WTC11 (cell line): ENCODE results near the gene GSN. TPM values are rescaled to one million over a fixed set of nuclear protein-coding genes. Genes with fewer than 3 reads are reported as not detected.

Experiments used
- ATAC-seq: fragments of 200-7000 bp; cut with Tn5 transposase; 2 replicates; pipeline ENCODE4 v1.10.0; 2021; ENCODE audit warnings: mild to moderate bottlenecking, moderate library complexity
- CTCF ChIA-PET: fragments of 300-600 bp; sonication (Branson Sonifier 250); formaldehyde crosslinking; loops from one replicate; lab custom pipeline; 2021; ENCODE audit warnings: antibody characterized with exemption; lab: Charles Lee
- POLR2A ChIA-PET: fragments of 350-600 bp; sonication (Branson Sonifier 250); formaldehyde crosslinking; loops from one replicate; lab custom pipeline; 2021; ENCODE audit warnings: antibody characterized with exemption; lab: Charles Lee
- DNase-seq: peaks from one replicate; pipeline ENCODE4 v3.0.0; 2021; ENCODE audit warnings: low spot score
- H3K27ac Mint-ChIP-seq: 2 replicates; pipeline ENCODE4 v1.8.0; 2021; ENCODE audit warnings: mixed read lengths
- H3K27me3 Mint-ChIP-seq: 2 replicates; pipeline ENCODE4 v1.8.0; 2021; ENCODE audit warnings: low read depth, mild to moderate bottlenecking, moderate library complexity, mixed read lengths
- H3K36me3 Mint-ChIP-seq: 2 replicates; pipeline ENCODE4 v1.8.0; 2021; ENCODE audit warnings: mixed read lengths
- H3K4me1 Mint-ChIP-seq: 2 replicates; pipeline ENCODE4 v1.8.0; 2022; ENCODE audit warnings: mixed read lengths
- H3K4me3 Mint-ChIP-seq: 2 replicates; pipeline ENCODE4 v1.8.0; 2021; ENCODE audit warnings: mild to moderate bottlenecking, moderate library complexity, mixed read lengths
- H3K9me3 Mint-ChIP-seq: 2 replicates; pipeline ENCODE4 v1.8.0; 2021; ENCODE audit warnings: mixed read lengths
- FOXP4 ChIP-seq: sonication (generic); formaldehyde crosslinking; IDR thresholded peaks from 2 replicates; pipeline ENCODE4 v1.8.0; 2022; ENCODE audit warnings: mild to moderate bottlenecking, missing genetic modification reagents
- HMGXB4 ChIP-seq: sonication (generic); formaldehyde crosslinking; IDR thresholded peaks from 2 replicates; pipeline ENCODE4 v1.8.1; 2023; ENCODE audit warnings: mild to moderate bottlenecking, moderate library complexity, missing genetic modification reagents
- MAX ChIP-seq: sonication (generic); formaldehyde crosslinking; IDR thresholded peaks from 2 replicates; pipeline ENCODE4 v1.8.0; 2022; ENCODE audit warnings: mild to moderate bottlenecking, missing genetic modification reagents
- NR3C1 ChIP-seq: sonication (generic); formaldehyde crosslinking; conservative IDR thresholded peaks from 2 replicates; pipeline ENCODE4 v1.8.1; 2023; ENCODE audit warnings: low read depth, mild to moderate bottlenecking, missing genetic modification reagents
- OVOL2 ChIP-seq: fragments of 250-450 bp; sonication (Bioruptor Pico); IDR thresholded peaks from 2 replicates; pipeline ENCODE4 v1.9.0; 2021; ENCODE audit warnings: mild to moderate bottlenecking, borderline replicate concordance
- SMAD3 ChIP-seq: sonication (generic); formaldehyde crosslinking; IDR thresholded peaks from 2 replicates; pipeline ENCODE4 v1.8.0; 2022; ENCODE audit warnings: missing genetic modification reagents, mild to moderate bottlenecking, borderline replicate concordance
- STAT6 ChIP-seq: sonication (generic); formaldehyde crosslinking; conservative IDR thresholded peaks from 2 replicates; pipeline ENCODE4 v1.8.1; 2023; ENCODE audit warnings: mild to moderate bottlenecking, low read depth, missing genetic modification reagents, moderate library complexity
- TEAD1 ChIP-seq: sonication (generic); formaldehyde crosslinking; IDR thresholded peaks from 2 replicates; pipeline ENCODE4 v1.8.0; 2022; ENCODE audit warnings: mild to moderate bottlenecking, missing genetic modification reagents
- TEAD4 ChIP-seq: sonication (generic); formaldehyde crosslinking; IDR thresholded peaks from 2 replicates; pipeline ENCODE4 v1.8.0; 2022; ENCODE audit warnings: mild to moderate bottlenecking, missing genetic modification reagents
- TP53 ChIP-seq: sonication (generic); formaldehyde crosslinking; IDR thresholded peaks from 2 replicates; pipeline ENCODE4 v1.8.1; 2023; ENCODE audit warnings: mild to moderate bottlenecking, missing genetic modification reagents
- ZNF423 ChIP-seq: fragments of 250-450 bp; sonication (Bioruptor Pico); IDR thresholded peaks from 2 replicates; pipeline ENCODE4 v2.1.2; 2022; ENCODE audit warnings: mild to moderate bottlenecking, moderate library complexity
- total RNA-seq: library from RNA; stranded (reverse); gene quantifications from 3 replicates; pipeline ENCODE4 v1.2.3, GENCODE V29; 2021
- TF ChIP-seq, protein P1 (sequence below): sonication (generic); formaldehyde crosslinking; IDR thresholded peaks from 2 replicates; pipeline ENCODE4 v1.8.1; 2022; ENCODE audit warnings: mild to moderate bottlenecking, missing genetic modification reagents, moderate library complexity, borderline replicate concordance
- TF ChIP-seq, protein P2 (sequence below): sonication (generic); formaldehyde crosslinking; IDR thresholded peaks from 2 replicates; pipeline ENCODE4 v1.8.1; 2023; ENCODE audit warnings: mild to moderate bottlenecking, missing genetic modification reagents, moderate library complexity
- TF ChIP-seq, protein P3 (sequence below): sonication (generic); formaldehyde crosslinking; IDR thresholded peaks from 2 replicates; pipeline ENCODE4 v1.8.1; 2023; ENCODE audit warnings: mild to moderate bottlenecking, missing genetic modification reagents

Gene GSN
- total RNA-seq, 1 experiment from 2014 or later, result 47.0 TPM

- TF ChIP-seq STAT6 (CRISPR knock-in tag), result no peak
- TF ChIP-seq TEAD1, result no peak
- TF ChIP-seq TEAD4 (CRISPR knock-in tag), result no peak
- no peak for TF ChIP-seq ZNF423 (CRISPR knock-in tag)
- TF ChIP-seq, all 79 proteins: peak for 0
Observed at GRCh38 chr9:121292051-121292450, 24.1 kb downstream of the GSN start (continued).

- DNase-seq, result no peak
- Mint-ChIP-seq H3K4me3 (no peak overlapping the region), H3K9me3 (no peaks in the 10 kb centered on the region), H3K27ac (no peak overlapping the region), H3K27me3 (peaks cover 33% of the 10 kb centered on the region), H3K36me3 (peaks cover 3% of the 10 kb centered on the region; the same call in 1 of the 2 replicates), H3K4me1 (peaks cover 31% of the 10 kb centered on the region)
- POLR2A ChIA-PET, result no interaction called here
- ATAC-seq, result no peak
- TF ChIP-seq FOXP4 (CRISPR knock-in tag), result no peak
- TF ChIP-seq, protein P1, sequence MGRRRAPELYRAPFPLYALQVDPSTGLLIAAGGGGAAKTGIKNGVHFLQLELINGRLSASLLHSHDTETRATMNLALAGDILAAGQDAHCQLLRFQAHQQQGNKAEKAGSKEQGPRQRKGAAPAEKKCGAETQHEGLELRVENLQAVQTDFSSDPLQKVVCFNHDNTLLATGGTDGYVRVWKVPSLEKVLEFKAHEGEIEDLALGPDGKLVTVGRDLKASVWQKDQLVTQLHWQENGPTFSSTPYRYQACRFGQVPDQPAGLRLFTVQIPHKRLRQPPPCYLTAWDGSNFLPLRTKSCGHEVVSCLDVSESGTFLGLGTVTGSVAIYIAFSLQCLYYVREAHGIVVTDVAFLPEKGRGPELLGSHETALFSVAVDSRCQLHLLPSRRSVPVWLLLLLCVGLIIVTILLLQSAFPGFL (CRISPR knock-in tag), result no peak
- TF ChIP-seq, all 79 proteins: peak for 0
- CTCF ChIA-PET, result no interaction called here
Observed at GRCh38 chr9:121292801-121293241, 24.9 kb downstream of the GSN start.

GRCh38 chr9:121294151-121294743, 26.3 kb downstream of the GSN start:
- DNase-seq (no peak), ATAC-seq (no peak)
- Mint-ChIP-seq H3K27me3 (peaks cover 23% of the 10 kb centered on the region), H3K27ac (no peak overlapping the region), H3K4me1 (peaks cover 29% of the 10 kb centered on the region), H3K4me3 (no peak overlapping the region), H3K9me3 (no peaks in the 10 kb centered on the region), H3K36me3 (no peaks in the 10 kb centered on the region)
- CTCF ChIA-PET, result interaction anchor here (1.7 kb wide), 1 partner anchor 16 kb away, joined by 9 read pairs; no protein-coding TSS in a partner anchor
- TF ChIP-seq, protein P2, sequence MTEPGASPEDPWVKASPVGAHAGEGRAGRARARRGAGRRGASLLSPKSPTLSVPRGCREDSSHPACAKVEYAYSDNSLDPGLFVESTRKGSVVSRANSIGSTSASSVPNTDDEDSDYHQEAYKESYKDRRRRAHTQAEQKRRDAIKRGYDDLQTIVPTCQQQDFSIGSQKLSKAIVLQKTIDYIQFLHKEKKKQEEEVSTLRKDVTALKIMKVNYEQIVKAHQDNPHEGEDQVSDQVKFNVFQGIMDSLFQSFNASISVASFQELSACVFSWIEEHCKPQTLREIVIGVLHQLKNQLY, result no peak
- TF ChIP-seq MAX (CRISPR knock-in tag), result no peak
- TF ChIP-seq OVOL2, result no peak
- no peak for TF ChIP-seq NR3C1 (CRISPR knock-in tag)
- no peak for TF ChIP-seq TP53 (CRISPR knock-in tag)
- no peak for TF ChIP-seq HMGXB4
- TF ChIP-seq SMAD3 (CRISPR knock-in tag), result no peak
- TF ChIP-seq, protein P1 (CRISPR knock-in tag), result no peak
- TF ChIP-seq, protein P3, sequence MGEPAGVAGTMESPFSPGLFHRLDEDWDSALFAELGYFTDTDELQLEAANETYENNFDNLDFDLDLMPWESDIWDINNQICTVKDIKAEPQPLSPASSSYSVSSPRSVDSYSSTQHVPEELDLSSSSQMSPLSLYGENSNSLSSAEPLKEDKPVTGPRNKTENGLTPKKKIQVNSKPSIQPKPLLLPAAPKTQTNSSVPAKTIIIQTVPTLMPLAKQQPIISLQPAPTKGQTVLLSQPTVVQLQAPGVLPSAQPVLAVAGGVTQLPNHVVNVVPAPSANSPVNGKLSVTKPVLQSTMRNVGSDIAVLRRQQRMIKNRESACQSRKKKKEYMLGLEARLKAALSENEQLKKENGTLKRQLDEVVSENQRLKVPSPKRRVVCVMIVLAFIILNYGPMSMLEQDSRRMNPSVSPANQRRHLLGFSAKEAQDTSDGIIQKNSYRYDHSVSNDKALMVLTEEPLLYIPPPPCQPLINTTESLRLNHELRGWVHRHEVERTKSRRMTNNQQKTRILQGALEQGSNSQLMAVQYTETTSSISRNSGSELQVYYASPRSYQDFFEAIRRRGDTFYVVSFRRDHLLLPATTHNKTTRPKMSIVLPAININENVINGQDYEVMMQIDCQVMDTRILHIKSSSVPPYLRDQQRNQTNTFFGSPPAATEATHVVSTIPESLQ (CRISPR knock-in tag), result no peak
- POLR2A ChIA-PET, result no interaction called here
